GM13977 (cell line): ENCODE measurements around the gene CTNND2.
"Not testable (repeated sequence)": the region's sequence is repeated elsewhere in the genome, so short reads cannot be mapped to it uniquely, and the experiment has no call there.

Experiments
- DNase-seq: peaks from one replicate; pipeline ENCODE4 v3.0.0; 2012; ENCODE audit warnings: low spot score
- CTCF ChIP-seq: IDR thresholded peaks from 2 replicates; pipeline ENCODE4 v1.5.1; 2012; ENCODE audit warnings: mild to moderate bottlenecking, control low read depth; ENCODE audit not compliant: insufficient read depth; ENCODE audit errors: extremely low read depth, missing control alignments
- in situ Hi-C: fragments of 300-500 bp; cut with MboI; formaldehyde crosslinking; loops from one replicate; pipeline ENCODE4 v1.12.0; 2022; ENCODE audit warnings: low sequenced_read_pairs, low pct_unique_long_range_greater_than_20kb, mixed read lengths, inconsistent platforms; ENCODE audit not compliant: unreplicated experiment

The CTNND2 gene

GRCh38 chr5:11853796-11854195 lies 50.5 kb downstream of the CTNND2 start:
- TF ChIP-seq CTCF, result no peak
- in situ Hi-C loops, result no loop called here
- no peak for DNase-seq

GRCh38 chr5:11853140-11853539 lies 51.1 kb downstream of the CTNND2 start:
- TF ChIP-seq CTCF, result no peak
- DNase-seq, result no peak
- in situ Hi-C loops, result no loop called here

GRCh38 chr5:11852717-11853087 lies 51.5 kb downstream of the CTNND2 start:
- no peak for DNase-seq
- in situ Hi-C loops, result no loop called here

GRCh38 chr5:11851965-11852716 lies 52.1 kb downstream of the CTNND2 start:
- no peak for TF ChIP-seq CTCF

More at GRCh38 chr5:11852717-11853087, 51.5 kb downstream of the CTNND2 start:
- no peak for TF ChIP-seq CTCF

GRCh38 chr5:11851416-11851815 lies 52.8 kb downstream of the CTNND2 start:
- TF ChIP-seq CTCF, result no peak
- no peak for DNase-seq
- in situ Hi-C loops, result no loop called here

More at GRCh38 chr5:11851965-11852716, 52.1 kb downstream of the CTNND2 start:
- no peak for DNase-seq
- in situ Hi-C loops, result no loop called here

- DNase-seq, in situ Hi-C loops: not testable (repeated sequence)
These were observed 75.7 kb downstream of the CTNND2 start for GRCh38 chr5:11828566-11828965.

- in situ Hi-C loops, result no loop called here
- no peak for DNase-seq
- TF ChIP-seq CTCF, result no peak
These were observed 81.6 kb downstream of the CTNND2 start for GRCh38 chr5:11822598-11822997.
